ENCODE data around the gene SCN3B. TPM values are rescaled to one million over a fixed set of nuclear protein-coding genes. Genes with fewer than 3 reads are reported as not detected.

The SCN3B gene
- total and polyA plus RNA-seq, 9 of the 15 experiments (the other 6 are each of a cell fraction or from before 2014, with no cell fraction given): 0.01 to 0.15 (median 0.04) TPM; not detected in 6

DNA sequence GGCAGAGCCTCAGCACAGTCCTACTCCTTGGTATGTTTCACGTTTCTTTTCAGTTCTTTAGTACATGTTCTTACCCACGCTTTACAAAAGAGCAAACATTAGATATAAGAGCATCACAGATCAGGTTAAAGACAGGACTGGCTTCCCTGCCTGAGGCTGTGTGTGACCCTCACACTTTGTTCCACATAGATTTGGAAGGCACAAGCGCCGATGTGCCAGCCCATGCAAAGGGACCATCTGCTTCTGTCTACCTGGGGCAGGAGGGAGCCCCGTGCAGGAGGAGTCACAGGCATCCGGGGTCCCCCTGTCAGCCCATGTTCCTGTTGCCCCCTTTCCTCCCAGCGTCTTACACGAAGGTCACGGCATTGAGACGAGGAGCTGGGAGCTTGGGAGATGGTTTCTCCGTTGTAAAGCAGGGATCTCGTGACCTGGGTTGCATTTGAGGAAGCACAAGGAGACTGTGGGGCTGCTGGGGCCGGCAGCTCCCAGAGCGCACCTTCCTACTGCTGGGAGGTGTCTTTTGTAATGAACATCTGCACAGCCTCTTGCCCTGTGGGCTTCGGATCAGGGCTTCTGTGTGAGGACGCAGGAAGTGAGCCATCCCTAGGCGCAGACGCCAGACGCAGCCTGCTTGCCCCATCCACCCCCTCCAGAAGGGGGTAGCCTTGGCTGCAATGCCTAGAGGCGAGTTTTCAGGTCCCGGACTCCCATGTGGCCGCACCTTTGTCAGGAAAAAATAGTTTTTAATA, 72.6 kb downstream of the SCN3B start:
- Histone ChIP-seq H3K4me3 (no peak overlapping the region), H3K79me2 (ENCODE audit: control insufficient read depth, insufficient read depth, low read length) (no peaks in the 10 kb centered on the region), H3K36me3 (ENCODE audit: control insufficient read depth, insufficient read depth, low read length) (no peaks in the 10 kb centered on the region), H3K9me1 (ENCODE audit: control insufficient read depth, insufficient read depth, low read length) (no peaks in the 10 kb centered on the region), H3K27ac (ENCODE audit: extremely low read depth, low read depth, low read length) (no peak overlapping the region), H3K9me3 (replicated peaks; ENCODE audit: control insufficient read depth, insufficient read depth, low read depth, low read length) (no peaks in the 10 kb centered on the region), H4K20me1 (replicated peaks; ENCODE audit: control insufficient read depth, insufficient read depth, low read length) (peaks cover under 1% of the 10 kb centered on the region; the same call in 1 of the 2 replicates), H3K4me2 (ENCODE audit: insufficient read depth, low read length) (no peak overlapping the region), H2AFZ (ENCODE audit: low read depth, low read length) (no peak overlapping the region), H3K27me3 (ENCODE audit: control insufficient read depth in 2 of 2, insufficient read depth in 2 of 2, low read length in 2 of 2) (peaks cover 0 to 40% of the 10 kb centered on the region in 2 experiments; a peak in 3 of 5 replicates), H3K9ac (ENCODE audit: insufficient read depth in 1 of 2, low read depth in 2 of 2, low read length in 2 of 2) (no peak overlapping the region), H3K4me1 (replicated peaks in 1 of 2; ENCODE audit: control insufficient read depth in 2 of 2, insufficient read depth in 2 of 2, low read length in 2 of 2) (peaks cover 0 to 10% of the 10 kb centered on the region in 2 experiments; a peak in 1 of 5 replicates)
- intact Hi-C loops (cut with micrococcal nuclease): no loop called here
- in situ Hi-C loops (cut with MboI): no loop called here
- BruUV-seq (replicated peaks): no TSS peak
- FAIRE-seq (no peak), ATAC-seq (no peak), DNase-seq (ENCODE audit: extremely low read depth in 1 of 4, low spot score in 3 of 4) (no peak)
- CTCF ChIA-PET (ENCODE audit: low intra/inter-chr PET ratio): interaction anchor here (0.6 to 1.7 kb wide), 2 partner anchors 96 to 126 kb away, joined by 5 to 15 read pairs; no protein-coding TSS in a partner anchor
- POLR2A ChIA-PET: no interaction called here
- under 1% methylated on average over 19 of the region's 22 CpGs for WGBS (ENCODE audit: insufficient coverage, low coverage, missing lambda C conversion rate)
- TF ChIP-seq GATAD2A (IDR thresholded peaks at IDR 0.05): no peak
- no peak for TF ChIP-seq CBX3 (IDR thresholded peaks at IDR 0.05; ENCODE audit: borderline replicate concordance in 1 of 2, low read length in 2 of 2)
- no peak for TF ChIP-seq TCFL5 (CRISPR knock-in tag; conservative IDR thresholded peaks at IDR 0.05)
- TF ChIP-seq NR2C1 (IDR thresholded peaks at IDR 0.05): no peak
- TF ChIP-seq NR2C1 (tag; IDR thresholded peaks at IDR 0.05): no peak
- TF ChIP-seq ZNF507 (tag; conservative IDR thresholded peaks at IDR 0.05): no peak
- TF ChIP-seq CHD1 (IDR thresholded peaks at IDR 0.05; ENCODE audit: low read length): no peak
- TF ChIP-seq, protein P1, sequence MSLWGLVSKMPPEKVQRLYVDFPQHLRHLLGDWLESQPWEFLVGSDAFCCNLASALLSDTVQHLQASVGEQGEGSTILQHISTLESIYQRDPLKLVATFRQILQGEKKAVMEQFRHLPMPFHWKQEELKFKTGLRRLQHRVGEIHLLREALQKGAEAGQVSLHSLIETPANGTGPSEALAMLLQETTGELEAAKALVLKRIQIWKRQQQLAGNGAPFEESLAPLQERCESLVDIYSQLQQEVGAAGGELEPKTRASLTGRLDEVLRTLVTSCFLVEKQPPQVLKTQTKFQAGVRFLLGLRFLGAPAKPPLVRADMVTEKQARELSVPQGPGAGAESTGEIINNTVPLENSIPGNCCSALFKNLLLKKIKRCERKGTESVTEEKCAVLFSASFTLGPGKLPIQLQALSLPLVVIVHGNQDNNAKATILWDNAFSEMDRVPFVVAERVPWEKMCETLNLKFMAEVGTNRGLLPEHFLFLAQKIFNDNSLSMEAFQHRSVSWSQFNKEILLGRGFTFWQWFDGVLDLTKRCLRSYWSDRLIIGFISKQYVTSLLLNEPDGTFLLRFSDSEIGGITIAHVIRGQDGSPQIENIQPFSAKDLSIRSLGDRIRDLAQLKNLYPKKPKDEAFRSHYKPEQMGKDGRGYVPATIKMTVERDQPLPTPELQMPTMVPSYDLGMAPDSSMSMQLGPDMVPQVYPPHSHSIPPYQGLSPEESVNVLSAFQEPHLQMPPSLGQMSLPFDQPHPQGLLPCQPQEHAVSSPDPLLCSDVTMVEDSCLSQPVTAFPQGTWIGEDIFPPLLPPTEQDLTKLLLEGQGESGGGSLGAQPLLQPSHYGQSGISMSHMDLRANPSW (CRISPR knock-in tag; IDR thresholded peaks at IDR 0.05): no peak
- TF ChIP-seq ETV1 (tag; conservative IDR thresholded peaks at IDR 0.05; ENCODE audit: low read depth): no peak
- TF ChIP-seq ATF1 (CRISPR knock-in tag; IDR thresholded peaks at IDR 0.05): no peak
- no peak for TF ChIP-seq ATF1 (tag; IDR thresholded peaks at IDR 0.05)
- TF ChIP-seq, protein P2, sequence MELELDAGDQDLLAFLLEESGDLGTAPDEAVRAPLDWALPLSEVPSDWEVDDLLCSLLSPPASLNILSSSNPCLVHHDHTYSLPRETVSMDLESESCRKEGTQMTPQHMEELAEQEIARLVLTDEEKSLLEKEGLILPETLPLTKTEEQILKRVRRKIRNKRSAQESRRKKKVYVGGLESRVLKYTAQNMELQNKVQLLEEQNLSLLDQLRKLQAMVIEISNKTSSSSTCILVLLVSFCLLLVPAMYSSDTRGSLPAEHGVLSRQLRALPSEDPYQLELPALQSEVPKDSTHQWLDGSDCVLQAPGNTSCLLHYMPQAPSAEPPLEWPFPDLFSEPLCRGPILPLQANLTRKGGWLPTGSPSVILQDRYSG (tag; conservative IDR thresholded peaks at IDR 0.05; ENCODE audit: low read depth): no peak
- TF ChIP-seq PTTG1 (tag; IDR thresholded peaks at IDR 0.05; ENCODE audit: low read depth): no peak
- no peak for TF ChIP-seq PURB (CRISPR knock-in tag; IDR thresholded peaks at IDR 0.05; ENCODE audit: low read depth)
- no peak for TF ChIP-seq PRPF4 (IDR thresholded peaks at IDR 0.05; ENCODE audit: insufficient read depth, low read depth, low read length, poor library complexity, severe bottlenecking)
- TF ChIP-seq ATF7 (IDR thresholded peaks at IDR 0.05): no peak
